Stomach (tissue), 4 donors: ENCODE data around the gene COA5.

Source experiments
- POLR2A ChIP-seq, 4 donors: fragments of 450-650 bp; IDR thresholded peaks; one replicate each; pipeline ENCODE4 v1.6.1; 2016; ENCODE audit warnings: antibody characterized with exemption in 4 of 4, control low read depth in 2 of 4, mild to moderate bottlenecking in 1 of 4, moderate library complexity in 1 of 4
- POLR2AphosphoS5 ChIP-seq, 3 donors: sonication (generic); formaldehyde crosslinking; IDR thresholded peaks; one replicate each; pipeline ENCODE4 v1.6.1; 2016; ENCODE audit warnings: antibody characterized with exemption in 3 of 3
- TF ChIP-seq, protein P1 (sequence below), 7 experiments: fragments of 450-650 bp in 4 of 7; fragments of 200-600 bp in 3 of 7; sonication (generic) in 3 of 7; IDR thresholded peaks; one replicate each; pipeline ENCODE4 v1.5.1; 2016 to 2019; ENCODE audit warnings: antibody characterized with exemption in 7 of 7, control low read depth in 2 of 7, mild to moderate bottlenecking in 1 of 7

DNA sequence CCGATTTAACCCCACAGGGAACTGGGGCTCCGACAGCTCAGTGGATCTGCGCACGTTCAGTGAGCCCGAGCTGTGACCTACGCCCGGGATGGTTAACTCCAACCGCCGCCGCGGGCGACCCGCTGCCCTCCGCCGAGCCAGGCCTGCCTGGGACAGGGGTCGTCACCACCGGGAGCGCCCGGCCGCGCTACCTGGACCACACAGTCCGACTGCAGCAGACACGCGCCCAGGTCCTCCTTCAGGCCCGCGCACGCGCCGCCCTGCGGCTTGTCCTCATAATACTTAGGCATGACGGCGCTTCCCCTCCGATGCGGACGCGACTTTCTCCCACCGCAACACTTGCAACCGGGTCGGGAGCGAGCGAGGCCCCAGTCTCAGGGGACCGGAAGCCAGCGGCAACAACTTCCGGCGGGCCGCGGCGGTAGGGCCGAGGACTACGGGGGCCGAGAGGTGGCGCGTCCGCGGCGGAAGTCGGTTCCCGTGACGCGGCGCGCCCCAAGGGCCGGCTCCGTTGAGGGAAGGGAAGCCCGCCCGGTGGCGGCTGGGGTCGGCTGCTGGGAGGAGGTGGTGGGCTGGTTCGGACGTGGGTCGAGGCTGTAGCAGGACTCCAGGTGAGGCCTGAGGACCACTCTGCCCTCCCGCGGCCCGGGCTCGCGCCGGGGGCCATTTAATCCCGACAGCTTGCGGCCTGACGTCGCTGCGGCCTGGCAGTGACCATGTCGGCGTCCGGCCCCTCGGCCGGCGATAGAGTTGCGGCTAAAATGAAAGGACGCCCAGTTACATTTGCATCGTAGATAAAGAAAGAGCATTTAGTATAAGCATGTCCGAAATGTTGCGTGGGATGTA lies at the start of gene COA5, which contains the start of gene UNC50:
- TF ChIP-seq POLR2AphosphoS5 (IDR thresholded peaks at IDR 0.05) = peak; percentile 93 to 99 (median 93)
- TF ChIP-seq, protein P1, sequence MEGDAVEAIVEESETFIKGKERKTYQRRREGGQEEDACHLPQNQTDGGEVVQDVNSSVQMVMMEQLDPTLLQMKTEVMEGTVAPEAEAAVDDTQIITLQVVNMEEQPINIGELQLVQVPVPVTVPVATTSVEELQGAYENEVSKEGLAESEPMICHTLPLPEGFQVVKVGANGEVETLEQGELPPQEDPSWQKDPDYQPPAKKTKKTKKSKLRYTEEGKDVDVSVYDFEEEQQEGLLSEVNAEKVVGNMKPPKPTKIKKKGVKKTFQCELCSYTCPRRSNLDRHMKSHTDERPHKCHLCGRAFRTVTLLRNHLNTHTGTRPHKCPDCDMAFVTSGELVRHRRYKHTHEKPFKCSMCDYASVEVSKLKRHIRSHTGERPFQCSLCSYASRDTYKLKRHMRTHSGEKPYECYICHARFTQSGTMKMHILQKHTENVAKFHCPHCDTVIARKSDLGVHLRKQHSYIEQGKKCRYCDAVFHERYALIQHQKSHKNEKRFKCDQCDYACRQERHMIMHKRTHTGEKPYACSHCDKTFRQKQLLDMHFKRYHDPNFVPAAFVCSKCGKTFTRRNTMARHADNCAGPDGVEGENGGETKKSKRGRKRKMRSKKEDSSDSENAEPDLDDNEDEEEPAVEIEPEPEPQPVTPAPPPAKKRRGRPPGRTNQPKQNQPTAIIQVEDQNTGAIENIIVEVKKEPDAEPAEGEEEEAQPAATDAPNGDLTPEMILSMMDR (IDR thresholded peaks at IDR 0.05) = peak in 1 of 7 experiments; percentile 11
- peak in 2 of 4 donors; percentile 22 to 63 for TF ChIP-seq POLR2A (IDR thresholded peaks at IDR 0.05)
